Stimulated activated CD8-positive, alpha-beta memory T cell treated with anti-CD3 and anti-CD28 coated beads, Interleukin-7, amount 100 ng/mL, for 48 hours (primary cell): Measurements from ENCODE around the gene SERPINA1.

Experiments
- DNase-seq, 2 donors: peaks; one replicate each; pipeline ENCODE4 v3.0.0-alpha.2; 2020; ENCODE audit warnings: low read depth in 1 of 2; ENCODE audit errors: extremely low read depth in 1 of 2

SERPINA1 gene

DNA sequence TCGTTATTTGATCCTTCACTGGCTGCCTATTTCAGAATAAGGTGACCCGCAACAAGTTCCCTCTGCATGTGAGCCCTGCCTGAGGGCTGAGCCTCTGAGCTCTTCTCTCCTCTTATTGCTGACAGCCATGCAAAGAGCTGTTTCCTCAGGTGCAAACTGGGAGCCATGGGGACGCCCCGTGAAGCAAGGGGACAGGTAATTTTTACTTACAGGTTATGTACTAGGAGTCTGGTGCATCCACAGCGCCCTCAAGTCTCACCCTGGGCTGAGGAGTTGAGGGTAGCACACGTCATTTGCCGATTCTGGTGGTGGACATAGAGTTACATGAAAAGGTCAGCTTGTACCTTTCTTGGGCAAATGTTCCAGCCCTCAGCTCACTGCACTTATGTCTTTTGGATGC lies 39.1 kb downstream of the SERPINA1 start:
- no peak for DNase-seq

DNA sequence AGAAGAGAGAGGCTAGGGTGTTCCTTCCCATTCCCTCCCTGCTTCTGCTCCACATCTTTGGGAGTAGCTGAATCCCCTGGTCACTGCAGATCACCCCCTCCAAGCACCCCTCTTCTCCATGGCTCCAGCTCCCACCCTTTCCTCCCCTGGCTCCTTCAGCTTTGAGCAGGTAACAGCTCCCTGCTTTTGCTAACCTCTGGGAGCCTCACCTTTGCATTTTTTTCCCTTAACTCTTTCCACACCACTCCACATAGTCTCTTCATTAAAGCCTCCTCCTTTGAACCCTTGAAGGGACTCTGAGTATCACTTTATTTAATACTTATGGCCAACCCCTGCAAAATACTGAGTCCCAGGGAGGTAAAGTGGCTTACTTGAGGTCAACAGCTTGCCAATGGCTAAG lies 39.6 kb downstream of the SERPINA1 start:
- DNase-seq: no peak

DNA sequence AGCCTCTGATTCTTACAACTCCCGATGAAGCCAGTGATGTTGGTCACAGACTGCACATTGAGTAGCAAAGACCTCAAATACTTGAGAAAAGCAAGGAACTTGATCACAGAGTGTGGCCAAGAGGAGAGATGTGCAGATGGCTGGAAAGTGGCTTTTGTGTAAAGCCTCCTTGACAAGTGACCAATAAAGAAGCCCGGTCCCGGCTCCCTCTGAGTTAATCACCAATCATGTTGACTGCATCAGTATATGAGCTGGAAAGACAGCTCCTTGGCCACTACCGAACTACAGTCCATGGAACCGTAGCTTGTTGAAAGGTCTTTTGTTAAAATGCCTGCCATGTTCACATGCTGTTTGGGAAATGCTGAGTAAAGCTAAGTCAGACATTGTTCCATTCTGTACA lies 41.6 kb downstream of the SERPINA1 start:
- DNase-seq: no peak

DNA sequence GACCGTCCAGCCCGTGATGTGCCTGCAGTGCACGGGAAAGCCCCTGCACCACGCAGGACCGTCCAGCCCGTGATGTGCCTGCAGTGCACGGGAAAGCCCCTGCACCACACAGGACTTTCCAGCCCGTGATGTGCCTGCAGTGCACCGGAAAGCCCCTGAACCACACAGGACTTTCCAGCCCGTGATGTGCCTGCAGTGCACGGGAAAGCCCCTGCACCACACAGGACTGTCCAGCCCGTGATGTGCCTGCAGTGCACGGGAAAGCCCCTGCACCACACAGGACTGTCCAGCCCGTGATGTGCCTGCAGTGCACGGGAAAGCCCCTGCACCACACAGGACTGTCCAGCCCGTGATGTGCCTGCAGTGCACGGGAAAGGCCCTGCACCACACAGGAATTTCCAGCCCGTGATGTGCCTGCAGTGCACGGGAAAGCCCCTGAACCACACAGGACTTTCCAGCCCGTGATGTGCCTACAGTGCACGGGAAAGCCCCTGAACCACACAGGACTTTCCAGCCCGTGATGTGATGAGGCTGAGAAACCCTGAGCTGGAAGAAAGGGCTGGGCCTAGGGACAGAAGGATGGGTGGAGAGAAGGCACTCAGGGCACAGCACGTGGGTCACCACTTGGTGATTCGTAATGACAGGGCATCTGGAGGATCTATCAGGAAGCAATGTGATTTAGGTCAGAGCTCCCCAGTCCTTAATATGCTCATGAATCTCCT lies 42.2 kb downstream of the SERPINA1 start:
- DNase-seq: peak; percentile 25 to 78

DNA sequence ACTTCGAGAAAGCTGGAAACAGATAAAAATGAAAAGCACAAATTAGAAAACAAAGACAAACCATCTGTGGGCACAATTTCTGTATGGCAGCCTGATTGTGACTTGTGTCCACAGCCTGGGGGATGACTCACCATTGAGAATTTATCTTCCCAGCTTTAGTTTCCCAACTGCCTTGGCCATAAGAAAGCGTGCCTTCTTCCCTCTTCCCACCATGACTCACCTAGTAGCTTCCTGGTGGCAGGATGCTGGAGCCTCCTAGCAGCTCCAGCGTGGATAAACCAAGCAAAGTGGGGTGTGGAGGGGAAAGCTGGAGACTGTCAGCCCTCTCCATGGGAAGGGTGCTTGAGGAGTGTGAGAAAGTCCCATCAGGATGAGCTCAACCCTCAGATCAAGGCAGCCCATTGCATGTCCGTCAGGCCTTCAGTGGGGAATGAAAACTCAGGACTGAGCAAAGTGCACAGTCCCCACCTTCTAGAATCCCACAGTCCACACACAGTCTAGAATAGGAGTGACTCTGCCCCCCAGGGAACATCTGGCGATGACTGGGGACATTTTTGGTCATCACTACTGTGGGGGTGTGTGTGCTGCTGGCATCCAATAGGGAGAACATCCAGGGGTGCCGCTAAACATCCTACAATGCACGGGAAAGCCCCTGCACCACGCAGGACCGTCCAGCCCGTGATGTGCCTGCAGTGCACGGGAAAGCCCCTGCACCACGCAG lies 42.9 kb downstream of the SERPINA1 start:
- DNase-seq: no peak

DNA sequence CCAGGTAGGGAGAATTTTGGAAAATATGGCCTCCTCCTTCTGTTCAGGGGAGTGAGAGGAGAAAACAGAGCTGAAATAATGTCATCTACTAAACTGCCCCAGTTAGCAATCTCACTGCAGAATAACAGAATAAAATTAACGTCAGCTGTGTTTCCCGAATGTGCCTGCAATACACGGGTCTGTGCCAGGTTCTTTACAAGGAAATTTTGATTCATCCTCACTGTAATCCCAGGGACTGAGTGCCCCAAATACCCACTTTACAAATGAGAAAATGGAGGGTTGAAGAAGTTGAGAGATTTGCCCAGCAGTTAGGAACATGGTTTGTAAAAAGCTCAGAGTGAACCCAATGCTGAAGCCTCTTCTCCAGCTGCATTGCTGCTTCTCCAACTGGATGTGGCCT lies 44.0 kb downstream of the SERPINA1 start:
- DNase-seq: no peak

DNA sequence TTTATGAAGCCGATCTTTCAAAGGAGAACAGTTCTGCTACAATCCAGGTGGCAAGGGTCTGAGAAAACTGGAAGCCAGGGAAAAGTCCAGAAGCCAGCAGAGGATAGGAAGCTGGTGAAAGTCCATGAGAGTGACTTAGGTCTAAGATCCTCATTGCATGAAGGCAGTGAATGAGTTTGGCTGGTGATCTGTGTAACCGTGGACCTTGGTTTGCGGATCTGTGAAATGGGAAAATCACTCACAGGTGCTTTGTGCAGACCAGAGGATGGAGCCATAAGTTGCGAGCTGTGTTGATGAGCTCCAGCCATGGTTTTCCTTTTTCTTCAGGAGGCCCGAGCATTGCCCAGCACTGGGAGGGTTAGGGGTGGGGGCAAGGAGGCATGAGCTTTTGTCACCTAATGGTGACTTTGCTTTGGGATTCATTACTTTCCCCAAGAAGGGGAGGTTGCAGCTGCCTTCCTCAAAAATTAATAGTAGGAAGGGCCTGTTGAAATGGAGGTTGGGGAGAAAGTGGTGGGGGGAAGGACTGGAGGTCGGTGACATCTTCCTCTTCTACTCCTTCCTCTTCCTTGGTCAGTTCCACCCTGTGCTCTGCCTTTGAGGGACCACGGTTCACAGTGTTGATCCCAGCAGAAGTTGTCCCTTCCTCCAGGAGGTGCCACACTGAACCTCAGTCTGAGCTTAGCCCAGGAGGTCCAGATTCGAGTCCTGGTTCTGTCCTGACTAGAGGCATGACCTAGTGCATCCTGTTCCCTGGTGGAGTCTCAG lies 45.0 kb downstream of the SERPINA1 start:
- DNase-seq: no peak

DNA sequence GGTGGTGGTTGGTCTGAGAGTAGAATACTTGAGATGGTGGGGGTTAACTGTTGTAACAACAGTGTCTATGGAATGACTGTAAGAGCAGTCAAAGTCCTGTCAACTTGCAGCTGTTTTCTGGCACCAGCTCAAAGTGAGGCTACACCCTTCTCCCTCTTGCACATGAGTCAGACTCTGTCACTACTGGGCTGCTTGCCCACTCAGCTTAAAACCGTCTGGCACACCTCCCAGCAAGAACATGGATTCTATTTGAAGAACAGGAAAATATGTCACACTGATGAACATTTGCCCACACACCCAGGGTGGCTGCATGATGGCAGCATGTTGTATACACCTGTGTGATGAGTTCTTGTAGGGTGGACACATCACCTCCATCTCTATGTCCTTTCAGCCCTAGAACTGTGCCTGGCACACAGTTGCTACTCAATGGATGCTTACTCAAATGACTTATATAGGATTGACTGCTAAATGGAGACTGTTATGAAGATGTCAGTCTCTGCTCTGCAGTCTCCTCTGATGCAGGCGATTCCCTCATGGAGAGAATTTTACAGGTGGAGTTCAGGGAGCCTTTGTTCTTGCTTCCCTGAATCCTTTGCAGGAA lies 46.0 kb downstream of the SERPINA1 start:
- peak in 1 of 2 donors; percentile 42 for DNase-seq

DNA sequence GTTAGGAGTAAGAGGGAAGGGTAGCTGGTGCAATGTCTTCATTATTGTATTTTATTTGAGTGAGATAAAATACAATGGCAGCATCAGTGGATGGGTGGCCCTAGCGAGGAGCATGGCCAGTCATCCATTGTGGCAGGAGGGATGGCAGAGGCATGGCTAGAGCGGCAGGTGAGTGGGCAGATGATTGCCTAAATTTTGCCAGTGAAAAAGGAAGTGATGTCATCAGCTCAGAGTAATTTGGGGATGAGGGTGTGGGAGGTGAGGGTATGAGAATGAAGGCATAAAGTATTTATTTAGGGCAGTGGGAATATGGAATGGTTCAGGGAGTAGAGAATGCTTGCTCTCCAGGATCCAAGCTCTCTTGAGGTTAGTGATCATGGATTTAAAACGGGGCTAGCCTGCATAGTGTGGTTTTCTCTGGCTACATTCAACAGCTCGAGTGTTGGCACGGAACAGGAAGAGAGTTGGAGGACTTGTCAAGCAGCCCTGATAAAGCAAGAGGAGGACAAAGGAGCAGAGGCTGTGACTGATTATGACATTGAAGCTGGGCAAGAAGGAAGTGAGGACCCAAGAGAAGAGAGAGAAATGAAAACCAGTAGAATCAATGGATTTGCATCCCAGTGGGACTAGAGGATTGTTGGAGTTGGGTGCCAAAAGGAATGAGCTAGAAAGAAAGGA lies 46.6 kb downstream of the SERPINA1 start:
- no peak for DNase-seq

DNA sequence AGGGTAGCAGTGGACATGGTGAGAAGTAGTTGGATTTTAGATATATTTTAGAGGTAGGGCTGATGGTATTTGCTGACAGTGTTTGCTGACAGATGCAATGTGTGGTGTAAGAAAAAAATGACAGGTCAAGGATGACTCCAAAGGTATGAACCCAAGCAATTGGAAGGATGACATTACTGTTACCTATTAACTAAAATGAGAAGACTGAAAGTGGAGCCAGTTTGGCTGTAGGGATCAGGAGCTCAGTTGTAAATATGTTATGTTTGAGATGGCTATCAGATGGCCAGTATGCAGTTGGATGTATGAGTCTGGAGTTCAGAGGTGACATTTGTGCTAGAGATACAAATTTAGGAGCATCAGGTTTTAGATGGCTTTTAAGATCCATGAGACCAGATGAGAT lies 47.9 kb downstream of the SERPINA1 start:
- no peak for DNase-seq

DNA sequence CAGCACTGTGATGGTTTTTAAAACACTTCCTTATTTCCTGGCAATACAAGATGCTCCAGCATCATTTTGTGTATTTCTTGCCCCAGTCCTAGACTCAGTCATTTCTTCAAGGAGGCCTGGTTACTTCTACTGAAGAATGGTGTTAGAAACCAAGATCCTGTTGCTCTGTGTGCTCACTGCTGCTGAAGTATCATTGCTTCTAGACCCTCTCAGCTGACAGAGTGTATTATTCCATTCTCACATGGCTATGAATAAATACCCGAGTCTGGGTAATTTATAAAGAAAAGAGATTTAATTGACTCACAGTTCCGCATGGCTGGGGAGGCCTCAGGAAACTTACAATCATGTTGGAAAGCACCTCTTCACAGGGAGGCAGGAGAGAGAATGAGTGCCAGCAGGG lies 50.4 kb downstream of the SERPINA1 start:
- DNase-seq: no peak

DNA sequence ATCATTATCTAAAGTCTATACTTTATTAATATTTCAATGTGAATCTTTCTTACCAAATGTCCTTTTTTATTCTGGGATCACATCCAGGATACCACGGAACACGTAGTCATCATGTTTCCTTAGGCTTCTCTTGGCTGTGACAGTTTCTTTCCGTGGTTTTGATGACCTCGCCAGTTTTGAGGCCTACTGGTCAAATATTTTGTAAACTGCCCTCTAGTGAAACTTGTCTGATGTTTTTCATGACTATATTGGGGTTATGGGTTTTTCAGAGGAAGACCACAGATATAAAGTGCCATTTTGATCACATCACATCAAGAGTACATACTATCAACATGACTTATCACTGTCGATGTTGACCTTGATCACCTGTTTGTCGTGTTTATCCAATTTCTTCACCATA lies 51.1 kb downstream of the SERPINA1 start:
- no peak for DNase-seq

DNA sequence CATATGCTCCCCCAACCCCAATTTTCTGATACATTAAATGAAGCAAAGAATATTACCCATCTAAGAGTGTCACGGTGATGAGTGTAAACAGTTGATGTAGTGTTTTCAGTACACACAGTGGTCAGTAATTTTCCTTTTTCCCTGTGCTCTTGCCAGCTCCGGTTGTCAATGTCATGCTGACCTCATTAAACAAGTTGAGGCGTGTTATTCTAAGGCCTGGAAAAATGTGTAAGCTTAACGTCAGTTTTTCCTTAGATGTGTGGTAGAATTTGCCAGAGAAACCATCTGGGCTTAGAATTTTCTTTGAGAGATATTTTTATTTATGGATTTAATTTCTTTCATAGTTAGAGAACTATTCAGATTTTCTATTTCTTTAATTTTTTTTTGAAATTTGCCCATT lies 53.5 kb downstream of the SERPINA1 start:
- DNase-seq: no peak

DNA sequence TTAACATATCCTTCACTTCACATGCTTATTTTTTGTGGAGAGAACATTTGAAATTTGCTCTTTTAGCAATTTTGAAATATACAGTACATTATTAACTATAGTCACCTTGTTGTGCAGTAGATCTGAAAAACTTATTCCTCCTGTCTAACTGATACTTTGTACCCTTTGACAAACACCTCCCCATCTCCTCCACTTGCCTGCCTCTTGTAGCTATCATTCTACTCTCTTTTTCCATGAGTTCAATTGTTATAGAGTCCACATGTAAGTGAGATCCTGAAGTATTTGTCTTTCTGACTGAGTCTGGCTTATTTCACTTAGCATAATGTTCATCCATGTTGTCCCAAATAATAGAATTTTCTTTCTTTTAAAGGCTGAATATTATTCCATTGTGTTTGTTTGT lies 55.8 kb downstream of the SERPINA1 start:
- no peak for DNase-seq

DNA sequence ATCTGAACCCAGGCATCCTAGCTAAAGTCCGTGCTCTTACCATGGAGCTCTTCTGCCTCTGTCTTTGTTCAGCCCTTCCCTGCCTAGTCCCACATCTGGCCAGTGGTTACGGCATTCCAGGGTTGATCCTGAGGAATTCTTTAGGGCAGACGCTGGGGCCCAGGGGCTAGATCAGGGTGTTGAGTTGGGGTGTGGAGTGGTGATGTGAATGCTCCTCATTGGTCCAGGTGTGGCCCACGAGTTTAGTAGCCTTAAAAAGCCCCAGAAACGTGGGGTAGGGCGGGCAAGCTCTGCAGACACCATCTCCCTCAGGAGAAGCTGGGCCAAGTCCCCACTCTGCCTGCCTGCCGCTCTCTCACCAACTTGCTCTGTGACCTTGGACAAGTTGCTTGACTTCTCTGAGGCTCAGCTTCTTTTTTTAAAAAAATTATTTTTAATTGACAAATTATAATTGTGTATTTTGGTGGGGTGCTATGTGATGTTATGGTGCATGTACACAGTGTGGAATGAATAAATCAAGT lies 56.3 kb downstream of the SERPINA1 start:
- no peak for DNase-seq

DNA sequence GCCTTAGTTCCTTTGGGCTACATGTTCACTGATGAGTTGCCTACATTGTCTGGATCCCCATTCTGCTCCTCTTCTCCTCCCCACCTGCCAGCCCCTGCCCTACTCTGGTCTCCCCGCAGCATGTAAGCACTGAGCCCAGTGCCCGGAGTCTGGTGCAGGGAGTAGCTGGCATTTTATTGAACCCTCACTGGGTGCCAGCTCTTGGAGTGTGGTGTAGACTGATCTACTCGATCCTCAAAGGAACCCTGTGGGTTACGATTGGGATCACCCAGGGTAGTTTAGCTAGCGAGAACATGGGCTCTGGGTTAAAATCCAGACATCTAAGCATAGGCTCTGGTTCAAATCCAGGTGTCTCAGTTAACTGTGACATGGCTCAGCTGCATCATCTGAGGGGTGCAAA lies 56.9 kb downstream of the SERPINA1 start:
- no peak for DNase-seq

DNA sequence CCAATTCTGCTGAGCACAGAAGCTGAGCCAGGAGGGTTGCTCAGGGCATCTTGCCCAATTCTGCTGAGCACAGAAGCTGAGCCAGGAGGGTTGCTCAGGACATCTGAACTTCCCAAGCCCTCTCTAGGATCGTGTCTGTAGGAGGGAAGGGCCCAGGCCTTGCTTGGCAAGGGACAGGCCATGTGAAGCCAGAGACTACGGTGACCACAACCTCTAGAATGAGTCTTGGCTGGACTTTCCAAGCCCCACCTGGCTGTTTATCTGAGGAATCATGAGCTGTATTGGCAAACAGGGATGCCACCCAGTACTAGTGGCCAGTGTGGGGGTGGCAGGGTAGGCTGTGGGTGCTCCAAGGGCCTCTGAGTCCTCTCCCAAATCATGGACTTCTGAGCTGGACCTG lies 57.5 kb downstream of the SERPINA1 start:
- DNase-seq: no peak

DNA sequence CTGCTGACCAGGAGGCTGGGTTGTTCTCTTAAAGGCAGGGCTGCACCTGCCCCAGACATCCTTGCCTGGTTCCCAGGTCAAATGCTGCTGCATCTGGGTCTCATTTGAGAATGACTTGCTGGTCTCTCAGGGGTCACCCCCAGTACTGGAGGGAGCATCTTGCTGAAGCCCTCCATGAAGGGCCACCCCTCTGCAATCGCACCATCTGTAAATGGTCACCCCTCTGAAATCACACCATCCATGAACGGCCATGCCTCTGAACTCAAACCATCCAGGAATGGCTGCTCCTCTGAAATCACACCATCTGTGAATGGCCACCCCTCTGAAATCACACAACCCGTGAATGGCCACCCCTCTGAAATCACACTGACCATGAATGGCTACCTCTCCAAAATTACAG lies 58.0 kb downstream of the SERPINA1 start:
- DNase-seq: no peak

DNA sequence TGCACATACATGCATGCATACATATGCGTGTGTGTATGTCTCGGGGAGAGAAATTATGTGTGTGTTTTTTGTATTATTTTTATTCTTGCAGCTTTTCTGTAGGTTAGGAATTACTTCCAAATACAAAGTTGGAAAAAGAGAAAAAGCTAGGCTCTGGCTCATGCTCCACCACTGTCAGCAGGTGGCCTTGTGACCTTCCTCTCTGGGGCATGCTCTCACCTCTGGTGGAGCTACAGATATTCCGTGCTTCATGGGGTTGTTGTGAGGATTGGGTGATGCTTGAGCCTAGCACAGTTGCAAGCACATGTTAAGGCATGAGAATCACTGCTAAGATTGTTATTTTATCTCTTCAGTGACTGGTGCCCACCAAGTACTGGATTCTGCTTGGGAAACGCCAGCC lies 58.5 kb downstream of the SERPINA1 start:
- no peak for DNase-seq

DNA sequence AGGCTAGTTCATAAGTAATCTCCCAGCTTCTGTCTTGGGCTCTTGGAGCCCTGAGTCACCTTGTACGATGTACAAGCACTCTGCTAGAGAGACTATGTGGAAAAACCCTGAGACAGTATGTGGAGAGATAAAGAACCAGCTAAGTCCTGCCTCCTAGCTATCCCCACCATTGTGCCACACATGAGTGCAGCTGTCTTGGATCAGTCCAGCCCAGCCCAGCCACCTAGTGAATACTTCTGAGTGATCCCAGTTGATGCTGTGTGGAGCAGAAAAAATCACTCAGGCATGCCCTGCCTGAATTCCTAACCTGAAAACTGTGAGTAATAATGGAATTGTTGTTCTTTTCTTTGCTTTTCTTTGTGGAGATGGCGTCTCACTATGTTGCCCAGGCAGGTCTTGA lies 60.2 kb downstream of the SERPINA1 start:
- no peak for DNase-seq
